ENCODE data around the gene AJM1. TPM values are rescaled to one million over a fixed set of nuclear protein-coding genes. Genes with fewer than 3 reads are reported as not detected.
"Not testable (repeated sequence)": the region's sequence is repeated elsewhere in the genome, so short reads cannot be mapped to it uniquely, and the experiment has no call there.

AJM1 gene
- total RNA-seq, 1 donor from 2014 or later, result 1.0 TPM

DNA sequence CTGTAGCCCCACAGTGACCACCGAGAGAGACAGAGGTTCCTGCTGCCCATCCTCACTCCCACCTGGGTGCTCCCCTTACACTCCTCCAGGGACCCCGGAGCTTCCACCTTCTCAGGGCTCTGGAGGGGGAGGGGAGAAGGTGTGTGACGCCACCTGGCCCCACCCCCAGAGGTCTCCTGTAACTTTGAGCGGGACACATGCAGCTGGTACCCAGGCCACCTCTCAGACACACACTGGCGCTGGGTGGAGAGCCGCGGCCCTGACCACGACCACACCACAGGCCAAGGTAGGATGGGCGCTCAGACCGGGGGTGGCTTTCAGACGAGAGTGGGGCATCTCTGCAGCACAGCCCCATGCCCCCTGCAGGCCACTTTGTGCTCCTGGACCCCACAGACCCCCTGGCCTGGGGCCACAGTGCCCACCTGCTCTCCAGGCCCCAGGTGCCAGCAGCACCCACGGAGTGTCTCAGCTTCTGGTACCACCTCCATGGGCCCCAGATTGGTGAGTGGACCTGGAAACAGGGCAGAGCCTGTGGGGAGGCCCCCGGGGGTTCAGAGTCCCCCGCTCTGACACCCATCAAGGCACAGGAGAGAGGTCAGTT is 14.4 kb downstream of the AJM1 start:
- DNase-seq, result no peak

DNA sequence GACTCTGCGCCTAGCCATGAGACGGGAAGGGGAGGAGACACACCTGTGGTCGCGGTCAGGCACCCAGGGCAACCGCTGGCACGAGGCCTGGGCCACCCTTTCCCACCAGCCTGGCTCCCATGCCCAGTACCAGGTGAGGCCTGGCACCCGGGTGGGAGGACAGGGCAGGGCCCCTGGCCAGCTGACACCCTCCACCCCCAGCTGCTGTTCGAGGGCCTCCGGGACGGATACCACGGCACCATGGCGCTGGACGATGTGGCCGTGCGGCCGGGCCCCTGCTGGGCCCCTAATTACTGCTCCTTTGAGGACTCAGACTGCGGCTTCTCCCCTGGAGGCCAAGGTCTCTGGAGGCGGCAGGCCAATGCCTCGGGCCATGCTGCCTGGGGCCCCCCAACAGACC is 14.9 kb downstream of the AJM1 start:
- DNase-seq, result no peak

DNA sequence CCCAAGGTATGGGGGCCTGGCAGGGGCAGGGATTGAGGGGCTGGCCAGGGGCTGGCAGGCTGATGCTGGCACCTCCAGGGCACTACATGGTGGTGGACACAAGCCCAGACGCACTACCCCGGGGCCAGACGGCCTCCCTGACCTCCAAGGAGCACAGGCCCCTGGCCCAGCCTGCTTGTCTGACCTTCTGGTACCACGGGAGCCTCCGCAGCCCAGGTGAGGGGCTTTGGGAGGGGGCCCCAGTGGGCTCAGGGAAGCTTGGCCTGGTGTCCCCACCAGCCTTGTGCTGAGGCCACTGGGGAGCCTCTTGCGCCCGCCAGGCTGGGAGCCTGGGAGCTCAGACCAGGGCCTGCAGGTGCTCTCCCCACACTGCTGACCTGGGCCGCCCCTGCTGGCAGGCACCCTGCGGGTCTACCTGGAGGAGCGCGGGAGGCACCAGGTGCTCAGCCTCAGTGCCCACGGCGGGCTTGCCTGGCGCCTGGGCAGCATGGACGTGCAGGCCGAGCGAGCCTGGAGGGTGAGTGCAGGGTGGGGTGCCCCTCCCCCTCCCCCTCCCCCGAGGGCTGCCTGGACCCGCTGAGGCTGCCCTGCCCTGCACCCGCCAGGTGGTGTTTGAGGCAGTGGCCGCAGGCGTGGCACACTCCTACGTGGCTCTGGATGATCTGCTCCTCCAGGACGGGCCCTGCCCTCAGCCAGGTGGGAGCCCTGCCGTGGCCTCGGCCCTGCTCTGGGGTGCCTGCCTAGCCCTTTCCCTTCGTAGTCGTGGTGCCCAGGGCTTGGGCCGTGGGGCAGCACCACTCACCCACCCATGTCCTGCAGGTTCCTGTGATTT is 15.5 kb downstream of the AJM1 start:
- DNase-seq, result no peak

DNA sequence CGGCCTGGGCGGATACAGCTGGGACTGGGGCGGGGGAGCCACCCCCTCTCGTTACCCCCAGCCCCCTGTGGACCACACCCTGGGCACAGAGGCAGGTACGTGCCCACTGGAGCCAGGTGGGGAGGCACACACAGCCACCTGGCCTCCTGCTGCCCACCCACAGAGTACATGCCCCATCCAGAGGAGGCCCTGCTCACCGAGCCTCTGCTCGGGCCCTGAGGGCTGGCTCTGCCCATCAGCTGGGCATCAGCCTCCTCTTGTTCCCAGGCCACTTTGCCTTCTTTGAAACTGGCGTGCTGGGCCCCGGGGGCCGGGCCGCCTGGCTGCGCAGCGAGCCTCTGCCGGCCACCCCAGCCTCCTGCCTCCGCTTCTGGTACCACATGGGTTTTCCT is 16.2 kb downstream of the AJM1 start:
- DNase-seq, result no peak

DNA sequence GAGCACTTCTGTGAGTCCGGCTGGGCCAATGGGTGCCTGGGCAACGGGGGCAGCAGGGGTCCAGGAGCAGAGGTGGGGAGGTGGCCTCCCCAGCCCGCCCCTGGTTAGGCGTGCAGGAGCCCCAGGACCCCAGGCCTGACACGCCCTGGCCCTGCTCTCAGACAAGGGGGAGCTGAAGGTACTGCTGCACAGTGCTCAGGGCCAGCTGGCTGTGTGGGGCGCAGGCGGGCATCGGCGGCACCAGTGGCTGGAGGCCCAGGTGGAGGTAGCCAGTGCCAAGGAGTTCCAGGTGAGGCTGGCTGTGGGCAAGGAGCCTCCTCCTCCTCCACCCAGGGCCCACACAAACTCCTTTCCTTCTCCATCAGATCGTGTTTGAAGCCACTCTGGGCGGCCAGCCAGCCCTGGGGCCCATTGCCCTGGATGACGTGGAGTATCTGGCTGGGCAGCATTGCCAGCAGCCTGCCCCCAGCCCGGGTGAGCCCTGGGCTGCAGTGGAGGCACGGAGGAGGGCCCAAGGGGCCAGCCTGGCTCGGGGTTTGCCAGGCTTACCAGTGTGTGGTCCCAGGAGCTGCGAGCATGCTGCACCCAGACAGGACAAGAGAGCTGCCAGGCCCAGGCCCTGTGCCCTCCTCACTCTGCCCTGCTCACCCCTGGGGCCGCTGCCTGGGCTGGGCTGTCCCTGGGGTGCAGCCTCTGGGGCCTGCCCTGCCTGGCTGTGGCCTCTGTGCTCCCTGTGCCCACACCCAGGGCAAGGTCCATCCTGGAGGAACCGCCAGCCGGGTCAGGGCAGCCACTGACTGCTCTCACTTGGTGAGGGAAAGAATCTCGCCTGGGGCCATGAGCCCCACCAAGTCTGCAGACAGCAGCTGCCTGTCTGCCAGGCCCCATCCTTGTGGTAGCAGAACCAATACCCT is 16.8 kb downstream of the AJM1 start:
- DNase-seq, result no peak

DNA sequence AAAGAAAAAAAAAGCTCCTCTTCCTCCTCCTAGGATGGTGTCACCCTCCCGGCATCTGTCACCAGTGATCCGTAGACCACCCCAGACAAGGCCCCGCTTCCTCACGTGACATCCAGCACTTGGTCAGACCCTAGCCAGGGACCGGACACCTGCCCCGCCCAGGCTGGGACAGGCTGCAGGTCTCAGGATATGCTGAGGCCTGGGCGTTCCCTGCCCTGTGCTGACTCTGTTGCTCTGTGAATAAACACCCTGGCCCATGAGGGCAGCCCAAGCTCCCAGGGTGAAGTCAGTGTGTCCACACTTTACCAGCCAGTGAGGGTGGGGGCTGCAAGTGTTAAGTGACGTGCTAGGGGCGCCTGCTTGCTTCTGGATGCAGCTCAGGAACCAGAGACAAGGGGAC is 18.3 kb downstream of the AJM1 start:
- no peak for DNase-seq

DNA sequence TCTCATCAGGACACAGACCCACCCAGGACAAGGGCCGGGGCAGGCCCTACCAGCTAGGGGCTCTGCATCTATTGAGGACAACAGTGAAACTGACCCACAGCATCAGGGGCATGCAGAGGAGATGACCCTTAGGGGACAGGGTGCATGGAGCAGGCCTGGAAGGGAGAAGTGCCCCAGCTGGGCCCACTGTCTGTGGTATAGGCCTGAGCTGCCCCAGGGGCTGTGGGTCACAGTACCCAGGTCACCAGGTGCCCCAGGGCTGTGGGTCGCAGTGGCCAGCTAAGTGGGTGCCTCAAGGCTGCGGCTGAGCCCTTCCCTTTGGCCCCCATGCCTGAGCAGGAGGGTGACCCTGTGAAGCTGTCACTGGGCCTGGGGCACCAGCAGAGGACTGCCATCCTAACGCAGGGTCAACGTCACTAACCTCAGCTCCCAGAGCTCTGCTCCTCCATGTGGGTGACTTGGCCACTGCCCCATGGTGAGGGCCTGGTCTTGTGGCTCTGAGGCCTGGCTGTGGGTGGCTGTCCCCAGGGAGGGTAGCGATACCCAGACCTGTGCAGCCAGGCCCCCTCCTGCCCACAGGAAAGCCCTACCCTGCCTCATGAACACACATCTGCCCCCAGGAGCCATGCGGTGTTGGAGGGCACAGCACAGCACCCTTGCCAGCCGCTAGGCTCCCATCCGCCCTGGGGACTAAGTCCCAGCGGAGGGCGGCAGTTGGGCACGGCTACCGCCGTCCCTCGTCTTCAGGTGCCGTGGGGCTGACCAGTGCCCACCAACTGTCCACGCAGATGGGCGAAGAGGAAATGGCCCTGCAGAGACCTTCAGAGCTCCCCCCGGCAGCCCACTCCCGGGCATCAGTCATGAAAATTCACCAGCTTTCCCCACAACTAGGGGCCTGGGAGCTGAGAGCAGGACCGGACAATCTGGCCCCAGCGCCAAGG is 18.9 kb downstream of the AJM1 start:
- no peak for DNase-seq

DNA sequence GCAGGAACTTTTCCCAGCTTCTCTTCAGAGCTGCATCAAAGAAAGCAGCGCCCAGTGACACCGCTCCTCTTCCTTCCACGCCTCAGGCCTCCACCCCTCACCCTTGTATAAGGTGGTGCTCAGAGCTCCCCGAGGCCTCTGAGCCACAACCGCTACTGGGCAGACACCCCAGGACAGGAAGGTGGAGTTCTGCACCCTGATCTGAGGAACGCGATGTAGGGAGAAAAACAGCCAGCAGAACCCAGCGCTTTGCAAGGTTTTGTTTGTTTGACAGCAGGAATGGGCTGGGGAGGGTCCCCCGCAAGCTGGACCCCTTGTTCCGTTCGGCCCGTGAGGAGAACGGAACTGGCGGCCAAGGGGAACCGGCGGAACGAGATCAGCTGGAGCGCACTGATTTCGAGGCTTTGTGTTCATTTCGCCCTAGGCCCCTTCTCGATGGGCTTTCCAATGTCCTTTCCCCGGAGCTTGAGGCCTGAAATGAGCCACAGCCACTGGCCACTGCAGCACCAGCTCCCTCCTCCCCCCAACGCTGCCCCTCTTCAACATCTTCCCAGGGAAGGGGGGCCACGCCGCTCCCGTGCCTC is 19.7 kb downstream of the AJM1 start:
- DNase-seq, result no peak

DNA sequence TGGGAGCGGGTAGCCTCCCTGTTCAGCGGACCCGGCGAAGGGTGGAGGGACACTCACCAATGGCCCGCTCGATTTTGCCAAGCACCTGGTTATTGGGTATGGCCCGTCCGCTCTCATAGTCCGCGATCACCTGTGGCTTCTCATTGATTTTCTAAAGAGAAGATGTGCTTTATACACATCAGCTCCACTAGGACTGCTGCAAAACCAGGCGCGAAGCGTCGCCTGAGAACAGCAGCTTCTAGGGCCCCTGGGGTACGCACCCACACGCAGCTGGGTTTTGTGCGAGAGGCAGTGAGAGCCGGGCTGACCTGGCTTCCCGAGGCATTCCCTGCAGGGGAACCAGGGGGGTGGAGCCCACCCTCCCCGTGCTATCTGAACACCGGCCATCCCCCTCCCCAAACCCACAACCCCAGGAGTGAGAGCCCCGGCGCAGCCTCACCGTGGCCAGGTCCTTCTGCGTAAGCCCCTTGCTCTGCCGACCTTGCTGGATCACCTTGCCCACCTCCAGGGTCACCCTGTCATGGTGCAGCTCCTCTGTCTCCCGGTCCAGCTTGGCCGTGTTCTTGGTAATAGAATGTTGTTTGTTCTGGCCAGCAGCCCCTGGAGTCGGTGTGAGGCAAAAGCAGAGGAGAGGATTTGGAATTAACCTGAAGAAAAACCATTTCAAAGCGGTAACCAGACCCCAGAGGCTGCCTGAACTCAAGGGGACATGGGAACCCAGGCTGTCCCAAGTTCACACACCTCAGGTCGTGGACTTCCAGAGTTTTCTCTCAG is 20.8 kb downstream of the AJM1 start:
- no peak for DNase-seq

DNA sequence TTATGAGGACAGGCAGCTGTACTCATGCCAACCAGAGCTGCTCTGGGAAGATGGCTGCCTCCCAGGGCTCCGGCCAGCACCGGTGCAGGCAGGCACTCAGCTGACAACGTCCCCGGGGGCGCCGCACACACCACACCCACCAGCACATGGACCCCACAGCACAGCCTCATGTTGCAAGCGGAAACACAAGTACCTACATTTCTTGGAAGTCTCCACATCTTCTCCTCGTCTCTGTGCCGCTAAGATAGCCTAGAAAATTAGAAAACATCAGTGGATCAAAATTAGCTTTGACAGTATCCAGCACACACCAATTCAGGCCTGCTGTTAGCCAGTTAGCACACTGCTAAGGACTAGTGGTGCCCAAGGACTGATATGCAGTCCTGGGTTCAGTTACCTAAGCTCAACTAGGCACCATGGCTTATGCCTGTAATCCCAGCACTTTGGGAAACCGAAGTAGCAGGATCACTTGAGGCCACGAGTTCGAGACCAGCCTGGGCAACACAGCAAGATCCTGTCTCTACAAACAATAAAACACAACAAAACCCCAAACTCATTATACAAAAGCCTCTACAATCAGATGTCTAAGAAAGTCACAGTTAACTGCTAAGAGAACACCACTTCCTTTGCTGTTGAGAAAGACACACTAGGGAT is 21.5 kb downstream of the AJM1 start:
- no peak for DNase-seq

DNA sequence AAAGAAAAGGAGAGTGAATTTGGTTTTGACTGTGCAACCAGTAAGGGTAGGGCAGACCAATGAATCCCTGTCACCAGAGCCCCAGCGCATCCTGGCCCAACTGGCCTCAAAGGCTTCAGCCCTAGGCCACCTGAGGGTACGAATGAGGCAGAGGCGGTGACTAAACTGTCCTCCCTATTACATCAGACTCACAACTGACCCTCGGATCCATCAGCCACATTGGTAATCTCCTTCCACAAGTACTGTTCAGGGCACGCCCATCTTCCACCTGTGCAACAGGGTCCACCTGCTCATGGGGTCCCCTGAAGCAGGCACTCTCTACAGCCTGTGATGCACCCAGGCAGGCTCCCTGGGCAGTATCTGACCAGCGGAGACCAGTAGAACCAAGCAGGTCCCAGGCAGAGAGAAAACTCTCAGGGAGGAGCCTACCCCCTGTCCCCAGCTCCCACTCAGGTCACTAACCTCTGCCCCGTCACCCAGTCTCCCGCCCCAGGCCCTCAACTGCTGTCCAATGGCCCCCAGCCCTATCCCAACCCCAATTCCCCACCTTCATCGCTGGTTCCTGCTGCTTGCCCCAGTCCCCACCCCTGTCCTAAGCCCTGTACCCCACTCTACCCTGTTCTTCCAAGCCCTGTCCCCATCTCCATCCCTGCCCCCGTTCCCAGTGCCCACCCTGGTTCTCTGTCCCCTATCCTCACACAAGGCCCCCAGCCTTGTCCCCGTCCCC is 22.9 kb downstream of the AJM1 start:
- DNase-seq, result no peak

DNA sequence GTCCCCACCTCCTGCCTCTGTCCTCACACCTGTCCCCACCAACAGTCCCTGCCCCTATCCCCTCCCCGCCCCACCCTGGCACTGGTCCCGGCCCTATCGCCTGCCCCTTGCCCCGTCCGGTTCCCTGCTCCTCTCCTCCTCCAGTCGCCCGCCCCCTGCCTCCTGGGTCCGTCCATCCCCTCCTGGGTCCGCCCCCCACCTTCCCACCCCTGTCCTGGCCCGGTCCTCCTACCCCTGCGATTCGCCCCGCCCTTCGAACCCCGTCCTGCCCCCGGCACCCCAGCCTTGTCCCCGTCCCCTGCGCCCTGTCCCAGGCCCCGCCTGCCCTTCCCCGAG is 23.5 kb downstream of the AJM1 start:
- DNase-seq, result no peak

DNA sequence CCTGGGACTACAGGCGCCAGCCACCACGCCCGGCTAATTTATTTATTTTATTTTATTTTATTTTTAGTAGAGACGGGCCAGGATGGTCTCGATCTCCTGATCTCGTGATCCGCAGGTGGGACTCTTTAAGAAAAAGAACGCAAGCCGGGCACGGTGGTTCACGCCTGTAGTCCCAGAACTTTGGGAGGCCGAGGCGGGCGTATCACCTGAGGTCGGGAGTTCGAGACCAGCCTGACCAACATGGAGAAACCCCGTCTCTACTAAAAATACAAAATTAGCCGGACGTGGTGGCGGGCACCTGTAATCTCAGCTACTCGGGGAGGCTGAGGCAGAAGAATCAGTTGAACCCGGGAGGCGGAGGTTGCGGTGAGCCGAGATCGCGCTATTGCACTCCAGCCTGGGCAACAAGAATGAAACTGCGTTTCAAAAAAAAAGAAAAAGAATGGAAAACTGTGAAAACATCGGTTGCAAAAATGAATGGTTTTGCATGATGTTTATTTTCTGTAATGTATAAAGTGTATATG is 24.7 kb downstream of the AJM1 start:
- DNase-seq, result not testable (repeated sequence)

DNA sequence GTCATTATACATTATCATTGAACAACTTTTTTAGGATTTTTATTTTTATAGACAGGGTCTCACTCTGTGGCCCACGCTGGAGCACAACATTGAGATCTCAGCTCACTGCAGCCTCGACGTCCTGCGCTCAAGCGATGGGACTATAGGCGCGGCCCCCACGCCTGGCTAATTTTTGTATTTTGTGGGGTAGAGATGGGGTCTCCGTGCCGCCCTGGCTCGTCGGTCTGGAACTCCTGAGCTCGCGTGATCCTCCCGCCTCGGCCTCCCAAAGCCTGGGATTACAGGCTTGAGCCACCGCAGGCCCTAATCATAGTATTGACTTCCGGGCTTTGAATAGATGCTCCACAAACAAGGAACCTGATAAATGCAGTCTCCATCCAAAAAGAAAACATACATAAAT is 25.2 kb downstream of the AJM1 start:
- no peak for DNase-seq

DNA sequence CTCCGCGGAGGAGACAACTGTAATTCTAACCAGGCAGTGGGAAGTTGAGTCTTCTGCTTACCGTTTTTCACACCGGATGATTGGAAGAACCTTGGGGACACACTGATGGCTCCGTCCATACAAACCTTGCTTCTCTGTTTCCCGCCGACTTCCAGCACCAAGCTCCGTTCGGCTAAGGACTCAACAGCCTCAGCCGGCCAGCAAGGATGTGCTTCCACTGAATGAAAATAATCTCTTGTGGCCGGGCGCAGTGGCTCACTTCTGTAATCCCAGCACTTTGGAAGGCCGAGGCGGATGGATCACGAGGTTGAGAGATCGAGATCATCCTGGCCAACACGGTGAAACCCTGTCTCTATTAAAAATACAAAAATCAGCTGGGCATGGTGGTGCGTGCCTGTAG is 25.6 kb downstream of the AJM1 start:
- DNase-seq, result no peak

DNA sequence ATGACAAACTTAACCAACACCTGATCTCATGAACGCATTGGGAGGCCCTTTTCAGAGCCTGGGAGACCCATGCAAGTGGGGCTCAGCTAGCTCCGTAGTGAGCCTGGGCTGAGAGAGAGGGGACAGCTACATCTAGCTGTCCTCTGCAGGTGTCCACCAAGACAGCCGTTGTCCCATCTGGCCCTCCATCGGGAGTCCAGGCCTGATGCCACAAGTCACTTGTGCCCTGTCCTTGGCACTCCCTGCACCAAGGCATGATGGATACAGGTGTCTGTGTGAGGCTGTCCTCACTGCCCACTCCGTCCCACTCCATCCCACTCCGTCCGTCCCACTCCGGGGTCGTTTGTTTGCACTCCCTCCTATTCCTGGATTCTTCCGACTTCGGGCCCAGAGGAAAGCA is 26.4 kb downstream of the AJM1 start:
- DNase-seq, result no peak

DNA sequence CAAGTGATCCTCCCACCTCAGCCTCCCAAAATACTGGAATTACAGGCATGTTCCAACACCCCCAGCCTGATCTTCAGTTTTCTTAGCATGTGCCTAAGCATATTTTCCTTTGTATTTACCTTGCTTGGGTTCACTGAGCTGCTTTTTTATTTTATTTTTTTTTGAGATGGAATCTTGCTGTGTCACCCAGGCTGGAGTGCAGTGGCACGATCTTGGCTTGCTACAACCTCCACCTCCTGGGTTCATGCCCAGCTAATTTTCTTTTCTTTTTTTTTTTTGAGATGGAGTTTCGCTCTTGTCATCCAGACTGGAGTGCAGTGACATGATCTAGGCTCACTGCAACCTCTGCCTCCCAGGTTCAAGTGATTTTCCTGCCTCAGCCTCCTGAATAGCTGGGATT is 27.3 kb downstream of the AJM1 start:
- DNase-seq, result not testable (repeated sequence)

DNA sequence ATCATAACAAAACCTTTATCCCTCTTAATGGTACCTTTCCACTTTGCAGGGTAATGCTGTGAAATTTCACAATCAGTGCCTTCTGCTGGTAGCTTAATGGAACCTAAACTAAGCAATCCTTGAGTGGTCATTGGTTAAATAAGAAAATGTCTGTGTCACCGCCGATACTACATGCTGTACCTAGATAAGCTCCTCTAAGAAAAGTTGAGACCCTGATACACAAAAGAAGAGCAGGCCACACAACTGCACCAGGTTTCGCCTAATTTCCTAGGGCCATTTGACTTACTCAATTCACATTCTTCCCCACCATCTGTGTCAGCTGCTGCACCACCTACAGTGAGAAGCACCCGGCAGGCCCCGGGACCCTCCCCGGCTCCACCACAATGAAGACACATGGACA is 32.9 kb downstream of the AJM1 start:
- DNase-seq, result no peak

DNA sequence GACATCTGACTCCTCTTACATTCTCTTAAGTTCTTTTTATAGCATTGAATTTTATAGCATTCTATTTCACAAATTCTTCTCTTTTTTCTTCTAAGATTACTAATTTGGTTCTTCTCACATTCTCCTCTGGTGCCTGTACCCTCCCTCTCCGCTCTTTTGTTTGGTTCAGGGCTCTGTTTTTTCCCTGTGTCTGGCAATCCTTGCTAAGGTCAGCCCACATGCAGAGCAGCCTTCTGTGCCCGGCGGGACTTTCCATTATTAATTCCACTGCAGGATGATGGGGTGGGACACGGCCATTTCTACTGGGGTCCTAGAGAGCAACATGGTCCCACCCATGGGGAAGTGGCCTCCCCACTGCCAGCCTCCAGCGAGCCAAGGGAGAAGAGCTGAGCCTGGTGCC is 34.2 kb downstream of the AJM1 start:
- no peak for DNase-seq

DNA sequence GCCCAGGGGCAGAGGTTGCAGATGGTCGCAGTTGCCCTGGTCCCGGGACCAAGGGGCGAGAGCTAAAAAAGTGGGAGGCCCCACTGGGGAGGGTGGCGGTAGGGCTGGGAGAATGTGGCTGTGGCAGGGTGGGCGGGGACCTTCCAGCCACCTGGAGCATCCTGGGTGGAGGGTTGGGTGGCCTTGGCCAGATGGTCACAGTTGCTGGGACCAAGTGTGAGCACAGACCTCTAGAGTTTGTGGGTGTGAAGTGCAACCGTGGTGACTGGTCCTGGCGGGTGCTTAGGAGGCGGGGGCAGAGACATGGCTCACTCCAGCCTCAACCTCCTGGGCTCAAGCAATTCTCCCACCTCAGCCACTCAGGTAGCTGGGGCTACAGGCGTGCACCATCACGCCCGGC is 38.4 kb downstream of the AJM1 start:
- no peak for DNase-seq

Measured in dermis blood vessel endothelial cell (primary cell).